Astrocyte of the cerebellum (primary cell): Measurements from ENCODE around the gene P2RX3.
"Not testable (repeated sequence)": the region's sequence is repeated elsewhere in the genome, so short reads cannot be mapped to it uniquely, and the experiment has no call there.

Experiments used
- DNase-seq: peaks from one replicate; pipeline ENCODE4 v3.0.0-alpha.2; 2011; ENCODE audit warnings: low read depth
- H3K4me3 ChIP-seq: 2 replicates; pipeline ENCODE4 v1.5.1; 2011; ENCODE audit warnings: mild to moderate bottlenecking, low read depth, low read length, moderate library complexity
- in situ Hi-C: cut with HindIII; loops from 2 replicates; pipeline ENCODE4 v1.10.0; 2017; ENCODE audit warnings: low sequenced_read_pairs
- TF ChIP-seq, protein P1 (sequence below): IDR thresholded peaks from 2 replicates; pipeline ENCODE4 v1.5.1; 2012; ENCODE audit warnings: low read length, low read depth, moderate library complexity, mild to moderate bottlenecking; ENCODE audit errors: missing control alignments

P2RX3 gene

DNA sequence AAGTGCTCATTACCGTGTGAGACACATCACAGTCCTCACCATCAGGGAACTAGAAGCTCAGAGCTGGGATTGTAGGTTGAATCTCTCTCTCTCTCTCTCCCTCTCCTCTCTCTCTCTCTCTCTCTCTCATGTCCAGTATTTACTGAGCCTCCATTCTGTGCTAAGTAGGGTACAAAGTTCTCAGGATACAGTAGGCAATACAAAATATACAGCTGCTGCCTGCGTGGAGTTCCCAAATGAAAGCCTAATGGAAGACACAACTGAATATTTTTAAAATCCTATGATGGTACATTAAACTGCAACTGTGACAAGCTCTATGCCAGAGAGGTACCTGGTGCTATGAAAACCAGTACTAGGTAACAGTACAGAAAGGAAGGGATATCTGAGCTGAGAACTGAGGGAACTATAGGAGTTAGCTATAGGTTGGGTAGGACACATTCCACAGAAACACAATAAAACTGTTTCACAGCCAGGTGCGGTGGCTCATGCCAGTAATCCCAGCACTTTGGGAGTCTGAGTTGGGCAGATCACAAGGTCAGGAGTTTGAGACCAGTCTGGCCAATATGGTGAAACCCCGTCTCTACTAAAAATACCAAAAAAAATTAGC is 61.9 kb downstream of the P2RX3 start:
- no peak overlapping the region for H3K4me3 ChIP-seq
- DNase-seq: no peak
- in situ Hi-C loops: no loop called here
- TF ChIP-seq, protein P1, sequence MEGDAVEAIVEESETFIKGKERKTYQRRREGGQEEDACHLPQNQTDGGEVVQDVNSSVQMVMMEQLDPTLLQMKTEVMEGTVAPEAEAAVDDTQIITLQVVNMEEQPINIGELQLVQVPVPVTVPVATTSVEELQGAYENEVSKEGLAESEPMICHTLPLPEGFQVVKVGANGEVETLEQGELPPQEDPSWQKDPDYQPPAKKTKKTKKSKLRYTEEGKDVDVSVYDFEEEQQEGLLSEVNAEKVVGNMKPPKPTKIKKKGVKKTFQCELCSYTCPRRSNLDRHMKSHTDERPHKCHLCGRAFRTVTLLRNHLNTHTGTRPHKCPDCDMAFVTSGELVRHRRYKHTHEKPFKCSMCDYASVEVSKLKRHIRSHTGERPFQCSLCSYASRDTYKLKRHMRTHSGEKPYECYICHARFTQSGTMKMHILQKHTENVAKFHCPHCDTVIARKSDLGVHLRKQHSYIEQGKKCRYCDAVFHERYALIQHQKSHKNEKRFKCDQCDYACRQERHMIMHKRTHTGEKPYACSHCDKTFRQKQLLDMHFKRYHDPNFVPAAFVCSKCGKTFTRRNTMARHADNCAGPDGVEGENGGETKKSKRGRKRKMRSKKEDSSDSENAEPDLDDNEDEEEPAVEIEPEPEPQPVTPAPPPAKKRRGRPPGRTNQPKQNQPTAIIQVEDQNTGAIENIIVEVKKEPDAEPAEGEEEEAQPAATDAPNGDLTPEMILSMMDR: no peak

DNA sequence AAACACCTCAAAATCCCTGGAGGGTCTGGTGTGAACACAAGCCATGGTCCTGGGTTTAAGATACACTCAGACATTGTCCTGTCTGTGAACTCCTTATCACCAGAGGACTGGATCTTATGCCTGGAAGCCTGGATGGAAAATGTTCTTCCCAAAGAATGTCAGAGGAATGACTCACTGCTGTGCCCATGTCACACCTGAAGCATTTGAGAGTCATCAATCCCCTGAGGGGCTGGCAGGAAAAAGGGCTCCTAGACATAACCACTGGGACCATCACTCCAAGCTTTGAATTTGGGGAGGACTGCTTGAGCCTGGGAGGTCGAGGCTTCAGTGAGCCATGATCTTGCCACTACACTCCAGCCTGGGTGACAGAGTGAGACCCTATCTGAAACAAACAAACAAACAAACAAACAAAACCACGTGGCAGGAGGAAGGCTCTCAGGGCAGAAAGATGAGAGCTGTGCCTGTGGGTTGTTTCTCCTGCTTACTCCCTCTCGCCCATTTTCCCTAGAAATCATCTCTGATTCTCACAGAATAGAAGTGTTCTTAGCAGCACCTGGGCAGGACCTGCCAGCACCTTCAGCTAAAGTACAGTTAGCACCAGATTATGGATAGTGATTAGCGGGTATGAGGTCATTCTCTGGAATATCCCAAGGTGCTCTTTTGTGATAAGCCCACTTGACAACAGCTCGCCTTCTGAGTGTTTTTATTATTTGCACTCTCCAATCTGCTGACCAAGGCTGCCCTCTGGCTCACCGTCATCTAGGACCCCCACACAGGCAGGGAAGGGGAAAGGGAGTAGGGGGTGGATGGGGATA is 64.2 kb downstream of the P2RX3 start:
- in situ Hi-C loops: no loop called here
- H3K4me3 ChIP-seq: no peak overlapping the region
- DNase-seq: no peak
- TF ChIP-seq, protein P1: no peak

DNA sequence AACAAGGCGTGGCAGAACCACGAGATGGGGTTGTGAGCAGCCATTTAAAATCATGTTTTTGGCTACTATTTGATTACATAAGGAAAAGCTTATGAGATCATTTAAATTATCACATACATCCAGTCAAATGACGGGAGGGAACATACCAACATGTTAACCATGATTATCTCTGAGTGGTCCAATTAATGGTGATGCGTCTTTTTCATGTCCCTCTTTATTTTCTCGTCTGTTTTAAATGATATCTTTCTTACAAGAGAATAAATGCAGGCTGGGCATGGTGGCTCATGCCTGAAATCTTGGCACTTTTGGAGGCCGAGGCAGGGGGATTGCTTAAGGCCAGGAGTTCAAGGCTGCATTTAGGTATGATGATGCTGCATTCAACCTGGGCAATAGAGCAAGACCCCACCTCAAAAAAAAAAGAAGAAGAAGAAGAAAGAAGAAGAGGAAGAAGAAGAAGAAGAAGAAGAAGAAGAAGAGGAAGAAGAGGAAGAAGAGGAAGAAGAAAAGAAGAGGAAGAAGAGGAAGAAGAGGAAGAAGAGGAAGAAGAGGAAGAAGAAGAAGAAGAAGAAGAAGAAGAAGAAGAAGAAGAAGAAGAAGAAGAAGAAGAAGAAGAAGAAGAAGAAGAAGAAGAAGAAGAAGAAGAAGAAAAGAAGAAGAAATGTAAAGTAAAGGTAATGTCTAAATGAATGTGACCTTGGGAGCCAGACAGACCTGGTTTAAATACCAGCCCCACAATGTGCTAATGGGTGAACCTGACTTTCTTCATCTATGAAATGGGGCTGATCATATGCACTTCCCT is 65.0 kb downstream of the P2RX3 start:
- H3K4me3 ChIP-seq, in situ Hi-C loops, DNase-seq: not testable (repeated sequence)

DNA sequence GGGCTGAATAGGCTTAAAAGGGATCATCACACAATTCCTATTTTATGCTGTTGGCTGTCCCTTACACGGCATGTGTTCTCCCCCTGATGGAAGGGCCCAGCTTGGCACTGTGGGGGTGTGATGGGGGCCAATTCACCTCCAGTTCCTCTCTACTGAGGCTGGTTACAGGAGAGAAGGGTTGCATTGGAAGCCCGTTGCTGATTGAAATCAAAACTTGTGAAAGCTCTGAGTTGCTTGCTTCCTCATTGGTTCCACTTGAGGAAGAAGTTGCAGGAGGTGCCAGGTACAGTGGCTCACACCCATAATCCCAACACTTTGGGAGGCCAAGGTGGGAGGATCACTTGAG is 65.6 kb downstream of the P2RX3 start:
- DNase-seq: no peak
- in situ Hi-C loops: no loop called here
- TF ChIP-seq, protein P1: no peak

DNA sequence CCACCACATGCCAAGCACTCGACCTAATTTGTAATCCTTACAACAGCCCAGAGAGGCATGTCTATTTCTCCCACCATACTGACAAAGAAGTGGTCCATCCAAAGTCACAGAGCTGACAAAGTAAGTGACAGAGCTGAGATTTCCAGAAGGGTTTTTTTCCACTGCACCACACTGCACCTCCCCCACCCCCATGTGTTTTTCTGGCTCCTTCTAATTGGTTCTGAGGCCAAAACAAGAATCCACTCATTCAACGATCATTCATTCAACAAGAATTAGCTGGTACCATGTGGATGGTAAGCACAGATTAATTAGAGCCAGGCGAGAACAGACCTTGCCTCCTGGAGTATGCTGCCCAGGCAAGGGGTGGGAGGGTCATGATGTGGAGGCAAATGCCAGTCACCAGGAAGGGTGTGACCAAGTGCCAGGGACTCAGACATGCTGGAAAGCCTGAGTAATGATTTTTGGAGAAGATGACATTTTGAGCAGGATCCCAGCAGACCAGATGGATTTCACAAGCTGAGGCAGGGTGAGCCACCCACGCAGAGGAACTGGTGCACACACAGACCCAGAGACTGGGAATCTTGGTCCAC is 67.2 kb downstream of the P2RX3 start:
- no peak overlapping the region for H3K4me3 ChIP-seq
- DNase-seq: no peak
- in situ Hi-C loops: no loop called here
- TF ChIP-seq, protein P1: no peak

More for the DNA sequence above, 65.6 kb downstream of the P2RX3 start:
- H3K4me3 ChIP-seq: no peak overlapping the region

DNA sequence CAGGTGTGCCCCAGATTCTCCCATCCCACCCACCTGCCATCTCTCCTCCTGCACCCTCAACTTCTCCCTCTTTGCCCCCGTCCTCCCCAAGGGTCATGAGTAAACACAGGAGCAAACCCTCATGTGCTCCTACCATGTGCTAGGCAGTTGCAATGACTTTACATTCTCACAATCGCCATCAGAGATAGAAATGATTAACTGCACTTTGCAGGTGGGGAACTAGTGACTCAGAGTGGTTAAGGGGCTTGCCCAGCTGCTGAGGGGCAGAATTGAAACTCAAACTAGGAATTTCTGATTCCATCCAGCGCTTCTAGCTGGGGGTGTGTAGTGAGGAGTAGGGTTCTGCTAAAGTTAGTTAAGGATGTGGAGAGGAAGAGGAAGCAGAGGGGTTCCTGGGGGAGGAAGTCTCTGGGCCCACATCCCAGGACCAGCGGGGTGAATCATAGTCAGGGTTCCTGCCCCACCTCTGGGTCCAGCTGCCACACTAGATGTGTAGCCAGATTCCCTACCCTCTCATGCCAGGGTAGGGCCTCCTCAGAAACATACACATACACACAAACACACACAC is 68.3 kb downstream of the P2RX3 start:
- no peak for DNase-seq
- TF ChIP-seq, protein P1: no peak
- in situ Hi-C loops: no loop called here
- H3K4me3 ChIP-seq: no peak overlapping the region
